DOHH2 (cell line): ENCODE measurements around the gene MMP2.

Experiments
- H3F3A ChIP-seq: fragments of 200-600 bp; sonication (generic), shearing (Covaris generic); 2 replicates; pipeline ENCODE4 v1.6.0; 2016; ENCODE audit warnings: antibody characterized with exemption, mild to moderate bottlenecking; ENCODE audit not compliant: control insufficient read depth, insufficient read depth
- H3K27ac ChIP-seq: fragments of 200-600 bp; sonication (generic); 2 replicates; pipeline ENCODE4 v1.5.1; 2014; ENCODE audit warnings: low read depth, mild to moderate bottlenecking, low read length, moderate library complexity
- H3K27me3 ChIP-seq: fragments of 200-600 bp; sonication (generic); 2 replicates; pipeline ENCODE4 v1.6.1; 2014; ENCODE audit warnings: mild to moderate bottlenecking, low read length, mixed read lengths; ENCODE audit not compliant: control insufficient read depth
- H3K36me3 ChIP-seq: fragments of 200-600 bp; sonication (generic); 2 replicates; pipeline ENCODE4 v1.6.1; 2014; ENCODE audit warnings: mild to moderate bottlenecking, low read length, moderate library complexity, mixed read lengths; ENCODE audit not compliant: control insufficient read depth
- H3K4me1 ChIP-seq: fragments of 200-600 bp; sonication (generic); 2 replicates; pipeline ENCODE4 v1.6.1; 2014; ENCODE audit warnings: mild to moderate bottlenecking, low read length, mixed read lengths; ENCODE audit not compliant: control insufficient read depth
- H3K4me2 ChIP-seq: fragments of 200-600 bp; sonication (generic); 2 replicates; pipeline ENCODE4 v1.6.0; 2014; ENCODE audit warnings: mild to moderate bottlenecking, low read length, moderate library complexity
- H3K4me3 ChIP-seq: fragments of 200-600 bp; sonication (generic); 2 replicates; pipeline ENCODE4 v1.5.1; 2014; ENCODE audit warnings: mild to moderate bottlenecking, low read length, mixed read lengths
- H3K79me2 ChIP-seq: fragments of 200-600 bp; sonication (generic); 2 replicates; pipeline ENCODE4 v1.6.1; 2014; ENCODE audit warnings: mild to moderate bottlenecking, low read length, mixed read lengths; ENCODE audit not compliant: control insufficient read depth
- H3K9me2 ChIP-seq: fragments of 200-600 bp; sonication (generic); replicated peaks from 2 replicates; pipeline ENCODE4 v1.6.1; 2014; ENCODE audit warnings: mild to moderate bottlenecking, low read length, mixed read lengths; ENCODE audit not compliant: control insufficient read depth
- H3K9me3 ChIP-seq: fragments of 200-600 bp; sonication (generic); 2 replicates; pipeline ENCODE4 v1.6.1; 2014; ENCODE audit warnings: antibody characterized with exemption, low read length, mixed read lengths; ENCODE audit not compliant: control insufficient read depth, insufficient read depth
- H4K20me1 ChIP-seq: fragments of 200-600 bp; sonication (generic); 2 replicates; pipeline ENCODE4 v1.6.0; 2014; ENCODE audit warnings: low read depth, mild to moderate bottlenecking, antibody characterized with exemption, low read length, moderate library complexity; ENCODE audit not compliant: control insufficient read depth, insufficient read depth
- CTCF ChIP-seq: fragments of 200-600 bp; sonication (generic); IDR thresholded peaks from one replicate; pipeline ENCODE4 v1.5.1; 2014; ENCODE audit warnings: antibody characterized with exemption, mild to moderate bottlenecking, low read depth, low read length; ENCODE audit not compliant: poor library complexity, severe bottlenecking
- EZH2phosphoT487 ChIP-seq: fragments of 200-600 bp; sonication (generic); IDR thresholded peaks from 2 replicates; pipeline ENCODE4 v1.6.1; 2017; ENCODE audit warnings: borderline replicate concordance, mild to moderate bottlenecking, antibody characterized with exemption, low read length, moderate library complexity, mixed read lengths

MMP2 gene

GRCh38 chr16:55542459-55543082, 63.6 kb downstream of the MMP2 start:
- no peaks in the 10 kb centered on the region for H3K9me2 ChIP-seq

GRCh38 chr16:55543472-55543871, 64.5 kb downstream of the MMP2 start:
- no peaks in the 10 kb centered on the region for H4K20me1 ChIP-seq
- no peaks in the 10 kb centered on the region for H3K9me2 ChIP-seq
- H3F3A ChIP-seq, result no peaks in the 10 kb centered on the region
- no peaks in the 10 kb centered on the region for H3K36me3 ChIP-seq
- no peaks in the 10 kb centered on the region for H3K4me1 ChIP-seq
- no peaks in the 10 kb centered on the region for H3K27me3 ChIP-seq
- H3K9me3 ChIP-seq, result no peaks in the 10 kb centered on the region
- H3K4me3 ChIP-seq, result no peak overlapping the region
- H3K79me2 ChIP-seq, result no peaks in the 10 kb centered on the region
- no peak for TF ChIP-seq EZH2phosphoT487
- no peak for TF ChIP-seq CTCF
- no peak overlapping the region for H3K4me2 ChIP-seq
- no peak overlapping the region for H3K27ac ChIP-seq

More at GRCh38 chr16:55542459-55543082, 63.6 kb downstream of the MMP2 start:
- Histone ChIP-seq H3K36me3 (no peaks in the 10 kb centered on the region), H3K79me2 (no peaks in the 10 kb centered on the region), H3K27ac (no peak overlapping the region), H4K20me1 (no peaks in the 10 kb centered on the region), H3F3A (no peaks in the 10 kb centered on the region), H3K27me3 (no peaks in the 10 kb centered on the region), H3K4me1 (no peaks in the 10 kb centered on the region), H3K4me2 (no peak overlapping the region), H3K4me3 (no peak overlapping the region), H3K9me3 (no peaks in the 10 kb centered on the region)
- no peak for TF ChIP-seq CTCF
- TF ChIP-seq EZH2phosphoT487, result no peak

GRCh38 chr16:55552621-55553020, 73.6 kb downstream of the MMP2 start:
- TF ChIP-seq EZH2phosphoT487 (no peak), CTCF (no peak)
- Histone ChIP-seq H3F3A (no peaks in the 10 kb centered on the region), H3K27ac (no peak overlapping the region), H3K4me3 (no peak overlapping the region), H3K9me2 (no peaks in the 10 kb centered on the region), H3K79me2 (no peaks in the 10 kb centered on the region), H3K27me3 (peaks cover 12% of the 10 kb centered on the region), H3K36me3 (no peaks in the 10 kb centered on the region), H3K9me3 (no peaks in the 10 kb centered on the region), H3K4me2 (no peak overlapping the region), H3K4me1 (no peaks in the 10 kb centered on the region), H4K20me1 (no peaks in the 10 kb centered on the region)
